Ureter (tissue), 1 donor: ENCODE results near the gene SMARCA2. TPM values are rescaled to one million over a fixed set of nuclear protein-coding genes. Genes with fewer than 3 reads are reported as not detected.
A peak's percentile ranks its signal among the peaks of the same experiment; 100 is the strongest.

Experiments used
- DNase-seq: peaks from one replicate; pipeline ENCODE4 v3.0.0-alpha.2; 2020; ENCODE audit warnings: low spot score
- total RNA-seq: library from RNA; stranded (reverse); gene quantifications from one replicate; pipeline ENCODE4 v1.2.4, GENCODE V29; 2023
- donor health status: DM: yes; HTN: yes; CAD: no.

Gene SMARCA2
- total RNA-seq, 1 donor from 2014 or later = 283 TPM

- no peak for DNase-seq
Observed at GRCh38 chr9:2210201-2210600, 195.1 kb downstream of the SMARCA2 start.

- DNase-seq = no peak
Observed at GRCh38 chr9:2213830-2214468, 198.8 kb downstream of the SMARCA2 start.

GRCh38 chr9:2214707-2215106 lies 199.6 kb downstream of the SMARCA2 start:
- no peak for DNase-seq

- no peak for DNase-seq
Observed at GRCh38 chr9:2215921-2216441, 200.8 kb downstream of the SMARCA2 start.

GRCh38 chr9:2216591-2216990 lies 201.4 kb downstream of the SMARCA2 start:
- no peak for DNase-seq

GRCh38 chr9:2217540-2217939 lies 202.4 kb downstream of the SMARCA2 start:
- no peak for DNase-seq

GRCh38 chr9:2220036-2220435 lies 204.9 kb downstream of the SMARCA2 start:
- DNase-seq = no peak

GRCh38 chr9:2227144-2227867 lies 212.2 kb downstream of the SMARCA2 start:
- DNase-seq = no peak

GRCh38 chr9:2228132-2228531 lies 213.0 kb downstream of the SMARCA2 start:
- DNase-seq = no peak

GRCh38 chr9:2228641-2229040 lies 213.5 kb downstream of the SMARCA2 start:
- DNase-seq = no peak

GRCh38 chr9:2229109-2229721 lies 214.1 kb downstream of the SMARCA2 start:
- no peak for DNase-seq

- no peak for DNase-seq
Observed at GRCh38 chr9:2230362-2230761, 215.2 kb downstream of the SMARCA2 start.

GRCh38 chr9:2231101-2231500 lies 216.0 kb downstream of the SMARCA2 start:
- DNase-seq = no peak

- DNase-seq = no peak
Observed at GRCh38 chr9:2231829-2232228, 216.7 kb downstream of the SMARCA2 start.

- DNase-seq = no peak
Observed at GRCh38 chr9:2233274-2233673, 218.1 kb downstream of the SMARCA2 start.

GRCh38 chr9:2234371-2234893 lies 219.3 kb downstream of the SMARCA2 start:
- DNase-seq = no peak

GRCh38 chr9:2235623-2236022 lies 220.5 kb downstream of the SMARCA2 start:
- no peak for DNase-seq

- no peak for DNase-seq
Observed at GRCh38 chr9:2236850-2237249, 221.7 kb downstream of the SMARCA2 start.

GRCh38 chr9:2241461-2241835 lies 226.3 kb downstream of the SMARCA2 start:
- DNase-seq = no peak

- DNase-seq = peak; percentile 89
Observed at GRCh38 chr9:2241836-2242741, 226.9 kb downstream of the SMARCA2 start.

- no peak for DNase-seq
Observed at GRCh38 chr9:2242831-2243330, 227.7 kb downstream of the SMARCA2 start.
